ENCODE data around the gene CHRD.

CHRD gene

GRCh38 chr3:184439096-184439495 is 59.2 kb downstream of the CHRD start:
- Histone ChIP-seq H3K27ac (ENCODE audit: low read depth, low read length) (no peak overlapping the region), H3K27me3 (ENCODE audit: control insufficient read depth, insufficient read depth, low read length) (no peaks in the 10 kb centered on the region), H3K4me1 (ENCODE audit: control insufficient read depth, insufficient read depth, low read length) (no peaks in the 10 kb centered on the region), H3K9ac (ENCODE audit: low read length) (no peak overlapping the region), H3K4me3 (ENCODE audit: low read length) (no peak overlapping the region), H3K36me3 (ENCODE audit: control insufficient read depth, insufficient read depth, low read length) (no peaks in the 10 kb centered on the region)

All from rectal smooth muscle tissue (tissue), 1 donor.